PC-9 (cell line): ENCODE results near the gene LHFPL2. TPM values are rescaled to one million over a fixed set of nuclear protein-coding genes. Genes with fewer than 3 reads are reported as not detected.

Experiments used
- BruUV-seq: library from RNA; stranded (reverse); fragments of 400-500 nt; replicated peaks from 2 replicates; lab custom pipeline; 2021; lab: Mats Ljungman, UMichigan
- CTCF ChIA-PET: fragments of 300-600 bp; sonication (Branson Sonifier 250); formaldehyde crosslinking; loops from one replicate; lab custom pipeline; 2022; ENCODE audit warnings: antibody characterized with exemption; lab: Charles Lee
- POLR2A ChIA-PET: fragments of 300-600 bp; sonication (Branson Sonifier 250); formaldehyde crosslinking; loops from one replicate; lab custom pipeline; 2022; ENCODE audit warnings: antibody characterized with exemption; ENCODE audit not compliant: unreplicated experiment; lab: Charles Lee
- DNase-seq, 2 experiments: peaks; one replicate each; pipeline versions ENCODE4 v3.0.0 to v3.0.0-alpha.2; 2015 to 2022; ENCODE audit warnings: mixed read lengths in 1 of 2
- H2AFZ ChIP-seq: fragments of 200-600 bp; sonication (generic); 2 replicates; pipeline ENCODE4 v1.8.1; 2017; ENCODE audit warnings: antibody characterized with exemption
- H3F3A ChIP-seq: fragments of 200-600 bp; sonication (generic); 2 replicates; pipeline ENCODE4 v1.8.1; 2017; ENCODE audit warnings: antibody characterized with exemption, mild to moderate bottlenecking, low read depth; ENCODE audit not compliant: insufficient read depth
- H3K27ac ChIP-seq: fragments of 200-600 bp; sonication (generic); 2 replicates; pipeline ENCODE4 v1.6.1; 2016; ENCODE audit warnings: mixed run types
- H3K27me3 ChIP-seq: fragments of 200-600 bp; sonication (generic); 2 replicates; pipeline ENCODE4 v1.6.1; 2016; ENCODE audit warnings: low read depth, mixed run types; ENCODE audit not compliant: insufficient read depth
- H3K36me3 ChIP-seq: fragments of 200-600 bp; sonication (generic); 2 replicates; pipeline ENCODE4 v1.6.1; 2016; ENCODE audit warnings: low read depth, mixed run types
- H3K4me1 ChIP-seq: fragments of 200-600 bp; sonication (generic); replicated peaks from 2 replicates; pipeline ENCODE4 v1.6.1; 2016; ENCODE audit warnings: mixed run types; ENCODE audit not compliant: insufficient read depth
- H3K4me2 ChIP-seq: fragments of 200-600 bp; sonication (generic); 2 replicates; pipeline ENCODE4 v1.6.1; 2017; ENCODE audit warnings: mixed run types
- H3K4me3 ChIP-seq: fragments of 200-600 bp; sonication (generic); 2 replicates; pipeline ENCODE4 v1.6.1; 2016; ENCODE audit warnings: mixed run types
- H3K79me2 ChIP-seq: fragments of 200-600 bp; sonication (generic); 2 replicates; pipeline ENCODE4 v1.6.1; 2017; ENCODE audit warnings: low read depth, mixed run types
- H3K9me2 ChIP-seq: fragments of 200-600 bp; sonication (generic); 2 replicates; pipeline ENCODE4 v1.8.1; 2017; ENCODE audit warnings: mild to moderate bottlenecking; ENCODE audit not compliant: insufficient read depth
- H3K9me3 ChIP-seq: fragments of 200-600 bp; sonication (generic); 2 replicates; pipeline ENCODE4 v1.8.1; 2016; ENCODE audit warnings: low read depth; ENCODE audit not compliant: insufficient read depth
- H4K20me1 ChIP-seq: fragments of 200-600 bp; sonication (generic); 2 replicates; pipeline ENCODE4 v1.8.1; 2017; ENCODE audit not compliant: insufficient read depth
- EZH2 ChIP-seq: fragments of 200-600 bp; sonication (generic); IDR thresholded peaks from 2 replicates; pipeline ENCODE4 v1.8.0; 2017; ENCODE audit warnings: antibody characterized with exemption, low read depth
- intact Hi-C: fragments of 100-400 bp; cut with micrococcal nuclease; formaldehyde crosslinking; loops from one replicate; pipeline ENCODE4 v1.10.0; 2022; ENCODE audit not compliant: unreplicated experiment
- total RNA-seq: library from RNA; stranded (reverse); gene quantifications from 2 replicates; pipeline ENCODE4 v1.2.3, GENCODE V29; 2021
- TF ChIP-seq, protein P1 (sequence below): fragments of 200-600 bp; sonication (generic); conservative IDR thresholded peaks from 2 replicates; pipeline ENCODE4 v1.6.1; 2017; ENCODE audit warnings: mixed run types, antibody characterized with exemption, mild to moderate bottlenecking, moderate library complexity

Gene LHFPL2
- total RNA-seq, 1 experiment from 2014 or later: 10.1 TPM

DNA sequence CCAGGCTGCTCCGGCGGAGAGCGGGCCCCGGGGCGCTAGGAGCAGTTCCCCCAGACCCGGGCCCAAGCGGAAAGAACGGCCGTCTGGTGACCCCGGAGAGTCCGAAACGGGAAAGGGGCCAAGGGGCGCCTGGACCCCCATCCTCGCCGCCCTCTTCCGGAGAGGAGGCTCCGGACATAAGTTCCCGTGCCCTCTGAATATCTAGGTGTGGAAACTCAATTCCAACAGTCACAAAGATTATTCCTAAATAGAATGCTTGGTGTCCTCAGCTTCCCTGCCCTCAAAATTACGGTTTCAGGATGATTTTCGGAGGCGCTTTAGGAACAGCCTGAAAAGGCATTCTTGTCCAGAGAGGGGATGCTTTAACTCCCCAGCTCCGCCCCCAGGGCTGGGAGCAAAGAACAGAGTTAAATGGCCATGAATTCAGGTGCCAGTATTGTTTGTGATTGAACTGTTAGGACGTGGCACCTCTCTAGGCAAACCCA, 681 bp upstream of the LHFPL2 start:
- intact Hi-C loops: loop anchor here (5.0 to 10.0 kb wide), 2 partner anchors 142 to 336 kb away; partner anchors contain the start of gene ARSB
- CTCF ChIA-PET: no interaction called here

DNA sequence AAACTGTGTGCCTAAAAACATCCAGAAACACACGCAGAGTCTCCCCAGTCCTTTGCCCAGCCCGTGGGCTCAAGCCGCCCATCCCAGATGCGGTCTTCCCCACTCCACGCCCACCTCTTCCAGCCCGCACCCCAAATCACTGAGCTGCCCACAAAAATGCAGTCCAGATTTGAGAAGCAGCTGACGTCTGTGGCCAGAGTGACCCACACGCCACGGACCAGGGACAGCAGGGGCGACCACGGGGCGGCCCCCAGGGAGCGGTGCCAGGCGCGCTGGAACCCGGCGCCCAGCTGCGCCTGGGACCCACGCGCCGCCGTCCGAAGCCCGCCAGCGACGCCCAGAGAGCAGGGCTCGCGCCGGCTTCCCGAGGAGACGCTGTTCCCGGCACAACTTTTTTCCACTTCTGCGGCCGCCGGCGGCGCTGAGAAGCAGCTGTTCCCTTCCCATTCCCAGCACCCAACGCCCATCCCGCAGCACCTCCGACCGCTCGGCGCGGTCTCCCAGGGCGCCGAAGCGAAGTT, 674 bp downstream of the LHFPL2 start:
- DNase-seq: peak in 1 of 2 experiments; percentile 51
- ChIA-PET POLR2A (interaction anchor here (0.7 kb wide), 1 partner anchor 143 kb away, joined by 3 read pairs; no protein-coding TSS in a partner anchor), CTCF (interaction anchor here (0.5 to 1.0 kb wide), 3 partner anchors 18 to 328 kb away, joined by 3 to 5 read pairs (median 5); no protein-coding TSS in a partner anchor)
- no peaks in the 10 kb centered on the region for H3K27me3 ChIP-seq
- peaks cover 14% of the 10 kb centered on the region for H3F3A ChIP-seq
- peaks cover 51% of the 10 kb centered on the region for H3K79me2 ChIP-seq
- H3K36me3 ChIP-seq: peaks cover 11% of the 10 kb centered on the region
- intact Hi-C loops: loop anchor here (5.0 to 10.0 kb wide), 2 partner anchors 141 to 337 kb away; partner anchors contain the start of gene ARSB
- H3K4me2 ChIP-seq: peak overlapping the region; percentile 96
- no peaks in the 10 kb centered on the region for H3K9me3 ChIP-seq
- TF ChIP-seq EZH2: no peak
- TF ChIP-seq, protein P1, sequence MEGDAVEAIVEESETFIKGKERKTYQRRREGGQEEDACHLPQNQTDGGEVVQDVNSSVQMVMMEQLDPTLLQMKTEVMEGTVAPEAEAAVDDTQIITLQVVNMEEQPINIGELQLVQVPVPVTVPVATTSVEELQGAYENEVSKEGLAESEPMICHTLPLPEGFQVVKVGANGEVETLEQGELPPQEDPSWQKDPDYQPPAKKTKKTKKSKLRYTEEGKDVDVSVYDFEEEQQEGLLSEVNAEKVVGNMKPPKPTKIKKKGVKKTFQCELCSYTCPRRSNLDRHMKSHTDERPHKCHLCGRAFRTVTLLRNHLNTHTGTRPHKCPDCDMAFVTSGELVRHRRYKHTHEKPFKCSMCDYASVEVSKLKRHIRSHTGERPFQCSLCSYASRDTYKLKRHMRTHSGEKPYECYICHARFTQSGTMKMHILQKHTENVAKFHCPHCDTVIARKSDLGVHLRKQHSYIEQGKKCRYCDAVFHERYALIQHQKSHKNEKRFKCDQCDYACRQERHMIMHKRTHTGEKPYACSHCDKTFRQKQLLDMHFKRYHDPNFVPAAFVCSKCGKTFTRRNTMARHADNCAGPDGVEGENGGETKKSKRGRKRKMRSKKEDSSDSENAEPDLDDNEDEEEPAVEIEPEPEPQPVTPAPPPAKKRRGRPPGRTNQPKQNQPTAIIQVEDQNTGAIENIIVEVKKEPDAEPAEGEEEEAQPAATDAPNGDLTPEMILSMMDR: no peak; the same call in 1 of the 2 replicates
- no peaks in the 10 kb centered on the region for H3K9me2 ChIP-seq
- peak overlapping the region; percentile 85 for H3K4me3 ChIP-seq
- H4K20me1 ChIP-seq: no peaks in the 10 kb centered on the region
- peaks cover 12% of the 10 kb centered on the region for H3K4me1 ChIP-seq
- H3K27ac ChIP-seq: peak overlapping the region; percentile 75
- peak overlapping the region; percentile 68 for H2AFZ ChIP-seq
- no TSS peak for BruUV-seq

More for the DNA sequence above, 681 bp upstream of the LHFPL2 start:
- DNase-seq: no peak
- Histone ChIP-seq H3K4me2 (peak overlapping the region; percentile 71), H3K36me3 (peaks cover 10% of the 10 kb centered on the region), H3K27me3 (no peaks in the 10 kb centered on the region), H3K4me3 (peak overlapping the region; percentile 85), H3K27ac (peak overlapping the region; percentile 58), H2AFZ (peak overlapping the region; percentile 79), H3K4me1 (peaks cover 12% of the 10 kb centered on the region), H3F3A (peaks cover 14% of the 10 kb centered on the region), H3K79me2 (peaks cover 38% of the 10 kb centered on the region), H4K20me1 (no peaks in the 10 kb centered on the region), H3K9me2 (no peaks in the 10 kb centered on the region), H3K9me3 (no peaks in the 10 kb centered on the region)
- no TSS peak for BruUV-seq
- POLR2A ChIA-PET: no interaction called here
- TF ChIP-seq EZH2: no peak
- TF ChIP-seq, protein P1: no peak

DNA sequence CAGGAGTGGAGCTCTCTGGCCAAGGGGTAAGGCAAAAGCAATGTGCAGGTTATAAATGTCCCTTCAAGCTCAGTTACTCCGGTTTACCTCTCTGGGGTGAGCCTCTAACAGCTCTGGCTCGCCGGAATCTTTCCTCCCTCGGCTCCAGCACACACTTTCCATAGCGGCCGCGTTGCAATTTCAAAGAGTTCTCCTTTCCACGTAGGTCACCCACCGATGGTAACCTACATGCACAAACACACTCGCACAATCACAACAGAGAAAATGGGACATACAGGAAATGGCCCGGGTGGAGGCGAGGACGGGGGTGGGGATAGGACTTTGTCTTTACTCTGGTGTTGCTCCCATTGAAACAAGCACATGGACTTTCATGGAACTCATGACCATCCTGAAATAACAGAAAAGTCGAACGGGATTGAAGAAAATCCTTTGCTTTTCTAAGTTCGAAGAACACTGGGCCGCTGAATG, 1.2 kb downstream of the LHFPL2 start:
- peaks cover 12% of the 10 kb centered on the region for H3K4me1 ChIP-seq
- no peaks in the 10 kb centered on the region for H3K9me2 ChIP-seq
- H3K4me2 ChIP-seq: peak overlapping the region; percentile 96
- H3K4me3 ChIP-seq: peak overlapping the region; percentile 85
- POLR2A ChIA-PET: no interaction called here
- TSS peak; percentile 38 for BruUV-seq
- H4K20me1 ChIP-seq: no peaks in the 10 kb centered on the region
- CTCF ChIA-PET: interaction anchor here (0.5 to 1.0 kb wide), 2 partner anchors 19 to 318 kb away, joined by 3 to 5 read pairs; no protein-coding TSS in a partner anchor
- intact Hi-C loops: loop anchor here (5.0 to 10.0 kb wide), 2 partner anchors 140 to 337 kb away; partner anchors contain the start of gene ARSB
- peak overlapping the region; percentile 75 for H3K27ac ChIP-seq
- peaks cover 14% of the 10 kb centered on the region for H3F3A ChIP-seq
- H3K36me3 ChIP-seq: peaks cover 11% of the 10 kb centered on the region
- no peak for DNase-seq
- peak overlapping the region; percentile 68 for H2AFZ ChIP-seq
- H3K27me3 ChIP-seq: no peaks in the 10 kb centered on the region
- peaks cover 56% of the 10 kb centered on the region for H3K79me2 ChIP-seq
- TF ChIP-seq EZH2: no peak
- TF ChIP-seq, protein P1: no peak
- no peaks in the 10 kb centered on the region for H3K9me3 ChIP-seq
